ENCODE measurements around the gene GAS2L3. TPM values are rescaled to one million over a fixed set of nuclear protein-coding genes. Genes with fewer than 3 reads are reported as not detected.

The GAS2L3 gene
- total and polyA plus RNA-seq, 2 donors (not counting 1 experiment from before 2014, with no cell fraction given) = 0.10 TPM; not detected in 1

DNA sequence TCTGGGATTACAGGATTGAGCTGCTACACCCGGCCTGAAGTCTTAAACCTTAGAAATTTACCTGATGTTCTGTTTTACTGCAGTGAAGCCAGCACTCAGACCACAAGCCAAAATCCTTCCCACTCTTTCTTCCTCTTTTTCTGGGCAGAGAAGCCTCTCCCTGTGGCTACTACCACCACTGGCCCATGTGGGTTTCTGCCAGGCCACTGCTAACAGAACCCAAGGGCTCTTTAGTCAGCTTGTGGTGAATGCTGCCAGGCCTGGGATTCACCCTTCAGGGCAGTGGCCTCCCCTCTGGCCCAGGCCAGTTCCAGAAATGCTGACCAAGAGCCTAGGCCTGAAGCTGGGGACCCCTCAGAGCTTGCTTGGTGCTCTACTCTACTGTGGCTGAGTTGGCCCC lies 35.3 kb downstream of the GAS2L3 start:
- H3K4me1 ChIP-seq (ENCODE audit: control insufficient read depth in 2 of 2, insufficient read depth in 2 of 2, low read length in 2 of 2) = no peaks in the 10 kb centered on the region
- H3K4me3 Mint-ChIP-seq = no peak overlapping the region
- H3K27ac Mint-ChIP-seq = no peak overlapping the region
- no peaks in the 10 kb centered on the region for H4K20me1 ChIP-seq (ENCODE audit: control insufficient read depth, insufficient read depth, low read length, poor library complexity, severe bottlenecking)
- intact Hi-C loops (cut with micrococcal nuclease) = no loop called here
- no peak overlapping the region for H3K4me2 ChIP-seq (replicated peaks; ENCODE audit: low read depth, low read length, poor library complexity, severe bottlenecking)
- no peaks in the 10 kb centered on the region for H3K9me3 ChIP-seq (ENCODE audit: control extremely low read depth in 1 of 3, control insufficient read depth in 2 of 3, insufficient read depth in 1 of 3, low read length in 2 of 3)
- no peaks in the 10 kb centered on the region for H3K27me3 Mint-ChIP-seq
- no peaks in the 10 kb centered on the region for H3K36me3 ChIP-seq (replicated peaks in 1 of 2; ENCODE audit: control extremely low read depth in 1 of 2, control insufficient read depth in 1 of 2, extremely low read depth in 1 of 2, insufficient read depth in 2 of 2, low read length in 1 of 2)
- TF ChIP-seq, protein P1, sequence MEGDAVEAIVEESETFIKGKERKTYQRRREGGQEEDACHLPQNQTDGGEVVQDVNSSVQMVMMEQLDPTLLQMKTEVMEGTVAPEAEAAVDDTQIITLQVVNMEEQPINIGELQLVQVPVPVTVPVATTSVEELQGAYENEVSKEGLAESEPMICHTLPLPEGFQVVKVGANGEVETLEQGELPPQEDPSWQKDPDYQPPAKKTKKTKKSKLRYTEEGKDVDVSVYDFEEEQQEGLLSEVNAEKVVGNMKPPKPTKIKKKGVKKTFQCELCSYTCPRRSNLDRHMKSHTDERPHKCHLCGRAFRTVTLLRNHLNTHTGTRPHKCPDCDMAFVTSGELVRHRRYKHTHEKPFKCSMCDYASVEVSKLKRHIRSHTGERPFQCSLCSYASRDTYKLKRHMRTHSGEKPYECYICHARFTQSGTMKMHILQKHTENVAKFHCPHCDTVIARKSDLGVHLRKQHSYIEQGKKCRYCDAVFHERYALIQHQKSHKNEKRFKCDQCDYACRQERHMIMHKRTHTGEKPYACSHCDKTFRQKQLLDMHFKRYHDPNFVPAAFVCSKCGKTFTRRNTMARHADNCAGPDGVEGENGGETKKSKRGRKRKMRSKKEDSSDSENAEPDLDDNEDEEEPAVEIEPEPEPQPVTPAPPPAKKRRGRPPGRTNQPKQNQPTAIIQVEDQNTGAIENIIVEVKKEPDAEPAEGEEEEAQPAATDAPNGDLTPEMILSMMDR (IDR thresholded peaks at IDR 0.05) = no peak
- no peak for TF ChIP-seq EZH2 (IDR thresholded peaks at IDR 0.05; ENCODE audit: borderline replicate concordance, insufficient read depth, low read depth, low read length, poor library complexity, severe bottlenecking)
- no peaks in the 10 kb centered on the region for H3K9me3 Mint-ChIP-seq (ENCODE audit: insufficient read depth)
- no peak overlapping the region for H3K9ac ChIP-seq (ENCODE audit: low read length)
- no peak overlapping the region for H2AFZ ChIP-seq (ENCODE audit: insufficient read depth, low read depth, low read length, poor library complexity, severe bottlenecking)
- CTCF ChIA-PET = no interaction called here
- H3K27ac ChIP-seq (ENCODE audit: low read length in 2 of 2) = no peak overlapping the region
- no peaks in the 10 kb centered on the region for H3K4me1 Mint-ChIP-seq
- no peak for ATAC-seq (ENCODE audit: low read depth)
- H3K27me3 ChIP-seq (replicated peaks in 1 of 4; ENCODE audit: control extremely low read depth in 1 of 4, control insufficient read depth in 3 of 4, insufficient read depth in 4 of 4, low read length in 3 of 4) = no peaks in the 10 kb centered on the region
- POLR2A ChIA-PET = no interaction called here
- no peak for DNase-seq
- no peaks in the 10 kb centered on the region for H3K79me2 ChIP-seq (ENCODE audit: control insufficient read depth, insufficient read depth, low read length)
- no peak overlapping the region for H3K4me3 ChIP-seq (ENCODE audit: control extremely low read depth in 1 of 5, extremely low read depth in 1 of 5, insufficient read depth in 1 of 5, low read depth in 2 of 5, low read length in 4 of 5)
- WGBS (ENCODE audit: insufficient coverage) = 54% methylated on average over 1 of the region's 1 CpG

DNA sequence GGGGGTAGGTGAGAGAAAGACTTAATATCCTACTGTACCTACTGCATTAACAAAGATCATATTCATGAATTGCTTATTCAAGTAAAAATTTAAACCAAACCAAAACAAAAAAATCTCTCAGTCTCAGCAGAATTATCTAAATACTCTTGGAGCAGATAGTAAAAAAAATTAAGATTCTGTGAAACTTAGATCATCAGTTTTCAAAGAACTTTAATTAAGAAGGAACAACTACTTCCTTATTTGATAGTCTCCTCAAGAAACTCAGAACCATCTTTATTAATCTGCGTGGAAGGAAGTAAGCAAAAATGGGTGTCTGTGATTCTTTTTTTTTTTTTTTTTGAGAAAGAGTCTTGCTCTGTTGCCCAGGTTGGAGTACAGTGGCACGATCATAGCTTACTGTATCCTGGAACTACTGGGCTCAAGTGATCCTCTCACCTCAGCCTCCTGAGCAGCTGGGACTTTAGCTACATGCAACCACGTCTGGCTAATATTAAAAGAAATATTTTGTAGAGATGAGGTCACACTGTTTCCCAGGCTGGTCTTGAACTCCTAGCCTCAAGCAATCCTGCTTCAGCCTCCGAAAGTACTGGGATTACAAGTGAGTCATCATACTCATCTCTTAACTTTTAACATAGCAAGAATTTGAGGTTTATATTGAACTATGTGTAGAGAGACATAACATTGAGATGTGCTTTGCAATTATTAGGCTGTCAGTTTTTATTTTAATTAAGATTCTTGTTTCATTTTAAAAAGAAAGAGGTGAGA lies 37.4 kb downstream of the GAS2L3 start:
- ChIA-PET POLR2A (no interaction called here), CTCF (no interaction called here)
- WGBS (ENCODE audit: insufficient coverage) = no CpG with 5 or more reads among the region's 4 CpGs
- Histone ChIP-seq H3K36me3 (replicated peaks in 1 of 2; ENCODE audit: control extremely low read depth in 1 of 2, control insufficient read depth in 1 of 2, extremely low read depth in 1 of 2, insufficient read depth in 2 of 2, low read length in 1 of 2) (no peaks in the 10 kb centered on the region), H3K27ac (ENCODE audit: low read length in 2 of 2) (no peak overlapping the region), H3K4me3 (ENCODE audit: control extremely low read depth in 1 of 5, extremely low read depth in 1 of 5, insufficient read depth in 1 of 5, low read depth in 2 of 5, low read length in 4 of 5) (no peak overlapping the region), H3K9me3 (ENCODE audit: control extremely low read depth in 1 of 3, control insufficient read depth in 2 of 3, insufficient read depth in 1 of 3, low read length in 2 of 3) (no peaks in the 10 kb centered on the region), H3K27me3 (replicated peaks in 1 of 4; ENCODE audit: control extremely low read depth in 1 of 4, control insufficient read depth in 3 of 4, insufficient read depth in 4 of 4, low read length in 3 of 4) (no peaks in the 10 kb centered on the region), H3K4me1 (ENCODE audit: control insufficient read depth in 2 of 2, insufficient read depth in 2 of 2, low read length in 2 of 2) (no peaks in the 10 kb centered on the region), H3K79me2 (ENCODE audit: control insufficient read depth, insufficient read depth, low read length) (no peaks in the 10 kb centered on the region), H3K4me2 (replicated peaks; ENCODE audit: low read depth, low read length, poor library complexity, severe bottlenecking) (no peak overlapping the region), H4K20me1 (ENCODE audit: control insufficient read depth, insufficient read depth, low read length, poor library complexity, severe bottlenecking) (no peaks in the 10 kb centered on the region), H2AFZ (ENCODE audit: insufficient read depth, low read depth, low read length, poor library complexity, severe bottlenecking) (no peak overlapping the region), H3K9ac (ENCODE audit: low read length) (no peak overlapping the region)
- no peak for DNase-seq
- Mint-ChIP-seq H3K9me3 (ENCODE audit: insufficient read depth) (no peaks in the 10 kb centered on the region), H3K4me3 (no peak overlapping the region), H3K4me1 (no peaks in the 10 kb centered on the region), H3K27ac (no peak overlapping the region), H3K27me3 (no peaks in the 10 kb centered on the region)
- TF ChIP-seq, protein P1 (IDR thresholded peaks at IDR 0.05) = no peak
- no peak for TF ChIP-seq EZH2 (IDR thresholded peaks at IDR 0.05; ENCODE audit: borderline replicate concordance, insufficient read depth, low read depth, low read length, poor library complexity, severe bottlenecking)
- intact Hi-C loops (cut with micrococcal nuclease) = no loop called here
- no peak for ATAC-seq (ENCODE audit: low read depth)
